BJ (cell line): ENCODE data around the gene MED17. TPM values are rescaled to one million over a fixed set of nuclear protein-coding genes. Genes with fewer than 3 reads are reported as not detected.

Source experiments
- CTCF ChIA-PET: fragments of 350-600 bp; formaldehyde crosslinking; extraction: SDS; loops from one replicate; lab custom pipeline; 2021; ENCODE audit warnings: antibody characterized with exemption, inconsistent platforms; lab: Yijun Ruan, JAX
- POLR2A ChIA-PET: fragments of 300-600 bp; sonication (Branson Sonifier 250); formaldehyde crosslinking; extraction: SDS; loops from one replicate; lab custom pipeline; 2021; ENCODE audit warnings: antibody characterized with exemption; lab: Charles Lee
- DNase-seq: peaks from one replicate; pipeline ENCODE4 v3.0.0-alpha.2; 2011; ENCODE audit warnings: low read depth
- H3K27me3 ChIP-seq: 2 replicates; pipeline ENCODE4 v1.6.0; 2011; ENCODE audit warnings: low read length; ENCODE audit not compliant: control insufficient read depth, insufficient read depth
- H3K36me3 ChIP-seq: 2 replicates; pipeline ENCODE4 v1.5.1; 2011; ENCODE audit warnings: low read length; ENCODE audit not compliant: control insufficient read depth, insufficient read depth
- H3K4me3 ChIP-seq: 2 replicates; pipeline ENCODE4 v1.5.1; 2011; ENCODE audit warnings: low read depth, mild to moderate bottlenecking, control low read depth, low read length
- polyA plus RNA-seq: library from polyadenylated mRNA; depleted of rRNA; stranded (reverse); fragments of >200 nt; gene quantifications from 2 replicates; pipeline ENCODE4 v1.2.3, GENCODE V29; 2011
- TF ChIP-seq, protein P1 (sequence below): IDR thresholded peaks from 2 replicates; pipeline ENCODE4 v1.5.1; 2011; ENCODE audit warnings: low read depth, mild to moderate bottlenecking, control low read depth, inconsistent platforms, low read length, moderate library complexity; ENCODE audit not compliant: insufficient read depth

Gene MED17
- polyA plus RNA-seq, 1 experiment: 10.4 TPM

DNA sequence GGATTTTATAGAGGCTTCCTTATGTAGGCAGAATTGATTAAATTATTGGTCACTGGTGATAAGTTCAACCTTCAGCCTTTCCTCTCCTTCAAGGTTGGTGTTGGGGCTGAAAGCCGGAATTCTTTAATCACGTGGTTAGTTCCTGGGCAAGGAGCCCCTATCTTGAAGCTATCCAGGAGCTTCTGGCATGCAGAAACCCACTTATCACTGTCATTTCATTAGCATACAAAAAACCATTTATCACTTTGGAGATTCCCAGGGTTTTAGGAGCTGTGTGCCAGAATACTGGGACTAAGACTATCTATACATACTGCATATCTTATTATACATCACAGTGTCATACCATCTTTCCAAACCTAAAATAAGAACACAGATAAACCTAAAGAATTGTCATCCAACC is 18.5 kb upstream of the MED17 start:
- CTCF ChIA-PET: interaction anchor here (0.6 kb wide), 1 partner anchor 55 kb away, joined by 4 read pairs; no protein-coding TSS in a partner anchor
- no peak for DNase-seq
- no peak overlapping the region for H3K4me3 ChIP-seq
- TF ChIP-seq, protein P1, sequence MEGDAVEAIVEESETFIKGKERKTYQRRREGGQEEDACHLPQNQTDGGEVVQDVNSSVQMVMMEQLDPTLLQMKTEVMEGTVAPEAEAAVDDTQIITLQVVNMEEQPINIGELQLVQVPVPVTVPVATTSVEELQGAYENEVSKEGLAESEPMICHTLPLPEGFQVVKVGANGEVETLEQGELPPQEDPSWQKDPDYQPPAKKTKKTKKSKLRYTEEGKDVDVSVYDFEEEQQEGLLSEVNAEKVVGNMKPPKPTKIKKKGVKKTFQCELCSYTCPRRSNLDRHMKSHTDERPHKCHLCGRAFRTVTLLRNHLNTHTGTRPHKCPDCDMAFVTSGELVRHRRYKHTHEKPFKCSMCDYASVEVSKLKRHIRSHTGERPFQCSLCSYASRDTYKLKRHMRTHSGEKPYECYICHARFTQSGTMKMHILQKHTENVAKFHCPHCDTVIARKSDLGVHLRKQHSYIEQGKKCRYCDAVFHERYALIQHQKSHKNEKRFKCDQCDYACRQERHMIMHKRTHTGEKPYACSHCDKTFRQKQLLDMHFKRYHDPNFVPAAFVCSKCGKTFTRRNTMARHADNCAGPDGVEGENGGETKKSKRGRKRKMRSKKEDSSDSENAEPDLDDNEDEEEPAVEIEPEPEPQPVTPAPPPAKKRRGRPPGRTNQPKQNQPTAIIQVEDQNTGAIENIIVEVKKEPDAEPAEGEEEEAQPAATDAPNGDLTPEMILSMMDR: no peak
- POLR2A ChIA-PET: no interaction called here
- H3K27me3 ChIP-seq: no peaks in the 10 kb centered on the region
- no peaks in the 10 kb centered on the region; the same call in 1 of the 2 replicates for H3K36me3 ChIP-seq

DNA sequence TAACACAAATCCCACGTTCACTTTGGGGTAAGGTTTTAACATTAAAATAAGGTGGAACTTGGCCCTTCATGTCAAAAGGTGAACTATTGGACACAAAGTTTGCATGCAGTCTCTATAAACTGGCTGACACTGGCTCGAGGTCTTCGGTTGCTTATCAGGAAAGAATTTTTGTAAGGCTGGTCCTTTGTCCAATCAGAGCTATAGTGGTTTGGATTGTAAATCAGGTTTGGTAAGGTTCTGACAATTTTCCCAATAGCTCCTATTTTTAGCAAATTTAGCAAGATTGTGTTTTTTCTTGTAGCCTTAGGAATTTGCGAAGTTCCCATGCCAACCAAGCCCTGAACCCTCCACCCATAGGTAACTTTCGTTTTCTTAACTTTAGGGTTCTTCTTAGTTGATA is 17.6 kb upstream of the MED17 start:
- TF ChIP-seq, protein P1: no peak
- DNase-seq: no peak
- H3K4me3 ChIP-seq: no peak overlapping the region
- no peaks in the 10 kb centered on the region for H3K27me3 ChIP-seq
- ChIA-PET POLR2A (no interaction called here), CTCF (no interaction called here)
- H3K36me3 ChIP-seq: no peaks in the 10 kb centered on the region; the same call in 1 of the 2 replicates

DNA sequence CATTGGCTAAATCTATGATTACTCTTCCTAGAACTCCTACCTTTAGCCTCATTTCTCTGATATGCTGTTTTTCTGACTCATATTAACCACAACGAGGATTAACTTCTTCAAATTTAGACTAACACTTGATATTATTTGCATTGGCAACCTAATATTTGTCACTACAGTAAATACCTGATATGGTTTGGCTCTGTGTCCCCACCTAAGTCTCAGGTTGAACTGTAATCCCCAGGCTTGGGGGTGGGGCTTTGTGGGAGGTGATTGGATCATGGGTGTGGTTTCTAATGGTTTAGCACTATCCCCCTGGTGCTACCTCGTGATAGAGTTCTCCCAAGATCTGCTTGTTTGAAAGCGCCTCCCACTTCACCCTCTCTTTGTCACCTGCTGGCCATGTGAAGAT is 17.1 kb upstream of the MED17 start:
- DNase-seq: no peak
- H3K4me3 ChIP-seq: no peak overlapping the region
- H3K27me3 ChIP-seq: no peaks in the 10 kb centered on the region
- POLR2A ChIA-PET: no interaction called here
- TF ChIP-seq, protein P1: no peak
- no peaks in the 10 kb centered on the region; the same call in 1 of the 2 replicates for H3K36me3 ChIP-seq
- CTCF ChIA-PET: no interaction called here

GRCh38 chr11:93770160-93770559 is 13.9 kb upstream of the MED17 start:
- TF ChIP-seq, protein P1: no peak
- ChIA-PET POLR2A (no interaction called here), CTCF (no interaction called here)
- no peaks in the 10 kb centered on the region for H3K27me3 ChIP-seq
- H3K36me3 ChIP-seq: no peaks in the 10 kb centered on the region
- no peak for DNase-seq
- H3K4me3 ChIP-seq: no peak overlapping the region

GRCh38 chr11:93772123-93772522 is 12.0 kb upstream of the MED17 start:
- CTCF ChIA-PET: interaction anchor here (1.5 kb wide), 1 partner anchor 9 kb away, joined by 4 read pairs; no protein-coding TSS in a partner anchor
- DNase-seq: no peak
- Histone ChIP-seq H3K27me3 (no peaks in the 10 kb centered on the region), H3K36me3 (no peaks in the 10 kb centered on the region), H3K4me3 (no peak overlapping the region)
- POLR2A ChIA-PET: no interaction called here
- TF ChIP-seq, protein P1: no peak
